ENCODE measurements around the gene DEDD. TPM values are rescaled to one million over a fixed set of nuclear protein-coding genes. Genes with fewer than 3 reads are reported as not detected.
A peak's percentile ranks its signal among the peaks of the same experiment; 100 is the strongest.

Gene DEDD
- total and polyA plus RNA-seq, 10 of the 15 experiments (the other 5 are each of a cell fraction or from before 2014, with no cell fraction given) = 13.6 to 33.9 (median 30.3) TPM

GRCh38 chr1:161153682-161154337, 21.3 kb upstream of the DEDD start, which contains the start of gene UFC1:
TSS of gene UFC1 (plus strand) at chr1:161153978. CDS start at chr1:161153998, 20 bp downstream.
- peak within 1 kb of the TSS; percentile 99 for H3K9ac ChIP-seq (ENCODE audit: control insufficient read depth, insufficient read depth, low read length)
- H3K4me1 ChIP-seq (ENCODE audit: control insufficient read depth, insufficient read depth, low read length) = peaks cover 10% of the 10 kb centered on the region
- H3K79me2 ChIP-seq (ENCODE audit: control insufficient read depth, insufficient read depth, low read length) = peaks cover 16% of the 10 kb centered on the region
- SMC1A ChIA-PET (ENCODE audit: uncharacterized antibody, unreplicated experiment) = interaction anchor here (0.7 to 1.9 kb wide), 8 partner anchors 12 to 156 kb away, joined by 3 to 8 read pairs (median 4); partner anchors contain the start of genes DEDD, PPOX and TOMM40L
- no peaks in the 10 kb centered on the region for H3K9me3 ChIP-seq (replicated peaks; ENCODE audit: control insufficient read depth, insufficient read depth, low read length)
- peaks cover 0 to 6% of the 10 kb centered on the region in 2 experiments for H3K36me3 ChIP-seq (ENCODE audit: control insufficient read depth in 2 of 2, insufficient read depth in 2 of 2, low read length in 1 of 2)
- under 1% methylated on average over 33 of the region's 33 CpGs for WGBS (ENCODE audit: insufficient coverage, insufficient replicate concordance, low lambda C conversion rate, missing lambda C conversion rate)
- FAIRE-seq (peak; percentile 86), DNase-seq (ENCODE audit: low read depth, low spot score) (peak; percentile 83), ATAC-seq (peak; percentile 98)
- H3K4me2 ChIP-seq (ENCODE audit: control insufficient read depth, insufficient read depth) = peak within 1 kb of the TSS; percentile 77
- BruUV-seq (replicated peaks) = TSS peak; percentile 100
- peak within 1 kb of the TSS; percentile 99 for H2AFZ ChIP-seq (ENCODE audit: control insufficient read depth, low read depth, low read length)
- CTCF ChIA-PET = interaction anchor here (0.6 to 4.6 kb wide), 5 partner anchors 11 to 108 kb away, joined by 3 to 38 read pairs (median 3); partner anchors contain the start of genes PPOX and USF1
- H4K20me1 ChIP-seq (ENCODE audit: control insufficient read depth, insufficient read depth) = no peaks in the 10 kb centered on the region
- no peaks in the 10 kb centered on the region for H3K27me3 ChIP-seq (replicated peaks in 1 of 2; ENCODE audit: control insufficient read depth in 2 of 2, insufficient read depth in 2 of 2, low read length in 1 of 2)
- RAD21 ChIA-PET (ENCODE audit: unreplicated experiment) = interaction anchor here (1.3 to 1.6 kb wide), 3 partner anchors 12 to 108 kb away, joined by 4 to 6 read pairs (median 4); partner anchors contain the start of genes PPOX, TOMM40L and USF1
- in situ Hi-C loops (cut with MboI) (no loop called here), intact Hi-C loops (cut with micrococcal nuclease; ENCODE audit: unreplicated experiment) (no loop called here)
- H3K27ac ChIP-seq (ENCODE audit: control insufficient read depth, insufficient read depth) = peak within 1 kb of the TSS; percentile 98
- POLR2A ChIA-PET = interaction anchor here (0.7 to 2.0 kb wide), 11 partner anchors 14 to 470 kb away, joined by 3 to 16 read pairs (median 6); partner anchors contain the start of genes ARHGAP30, DEDD and TOMM40L
- H3K4me3 ChIP-seq = peak within 1 kb of the TSS; percentile 89
- TF ChIP-seq ASH2L (IDR thresholded peaks at IDR 0.05; ENCODE audit: borderline replicate concordance, low read depth) = peak; percentile 59; the same call in 1 of the 2 replicates
- TF ChIP-seq EZH2 (IDR thresholded peaks at IDR 0.05; ENCODE audit: borderline replicate concordance, control insufficient read depth, low read depth, low read length) = no peak
- TF ChIP-seq, protein P1, sequence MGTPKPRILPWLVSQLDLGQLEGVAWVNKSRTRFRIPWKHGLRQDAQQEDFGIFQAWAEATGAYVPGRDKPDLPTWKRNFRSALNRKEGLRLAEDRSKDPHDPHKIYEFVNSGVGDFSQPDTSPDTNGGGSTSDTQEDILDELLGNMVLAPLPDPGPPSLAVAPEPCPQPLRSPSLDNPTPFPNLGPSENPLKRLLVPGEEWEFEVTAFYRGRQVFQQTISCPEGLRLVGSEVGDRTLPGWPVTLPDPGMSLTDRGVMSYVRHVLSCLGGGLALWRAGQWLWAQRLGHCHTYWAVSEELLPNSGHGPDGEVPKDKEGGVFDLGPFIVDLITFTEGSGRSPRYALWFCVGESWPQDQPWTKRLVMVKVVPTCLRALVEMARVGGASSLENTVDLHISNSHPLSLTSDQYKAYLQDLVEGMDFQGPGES (IDR thresholded peaks at IDR 0.05) = no peak
- no peak for TF ChIP-seq SP1 (IDR thresholded peaks at IDR 0.05; ENCODE audit: low read depth, low read length)
- TF ChIP-seq NR2C1 (IDR thresholded peaks at IDR 0.05) = peak; percentile 79
- TF ChIP-seq MYB (IDR thresholded peaks at IDR 0.05; ENCODE audit: borderline replicate concordance, low read depth, low read length) = no peak
- TF ChIP-seq, protein P2, sequence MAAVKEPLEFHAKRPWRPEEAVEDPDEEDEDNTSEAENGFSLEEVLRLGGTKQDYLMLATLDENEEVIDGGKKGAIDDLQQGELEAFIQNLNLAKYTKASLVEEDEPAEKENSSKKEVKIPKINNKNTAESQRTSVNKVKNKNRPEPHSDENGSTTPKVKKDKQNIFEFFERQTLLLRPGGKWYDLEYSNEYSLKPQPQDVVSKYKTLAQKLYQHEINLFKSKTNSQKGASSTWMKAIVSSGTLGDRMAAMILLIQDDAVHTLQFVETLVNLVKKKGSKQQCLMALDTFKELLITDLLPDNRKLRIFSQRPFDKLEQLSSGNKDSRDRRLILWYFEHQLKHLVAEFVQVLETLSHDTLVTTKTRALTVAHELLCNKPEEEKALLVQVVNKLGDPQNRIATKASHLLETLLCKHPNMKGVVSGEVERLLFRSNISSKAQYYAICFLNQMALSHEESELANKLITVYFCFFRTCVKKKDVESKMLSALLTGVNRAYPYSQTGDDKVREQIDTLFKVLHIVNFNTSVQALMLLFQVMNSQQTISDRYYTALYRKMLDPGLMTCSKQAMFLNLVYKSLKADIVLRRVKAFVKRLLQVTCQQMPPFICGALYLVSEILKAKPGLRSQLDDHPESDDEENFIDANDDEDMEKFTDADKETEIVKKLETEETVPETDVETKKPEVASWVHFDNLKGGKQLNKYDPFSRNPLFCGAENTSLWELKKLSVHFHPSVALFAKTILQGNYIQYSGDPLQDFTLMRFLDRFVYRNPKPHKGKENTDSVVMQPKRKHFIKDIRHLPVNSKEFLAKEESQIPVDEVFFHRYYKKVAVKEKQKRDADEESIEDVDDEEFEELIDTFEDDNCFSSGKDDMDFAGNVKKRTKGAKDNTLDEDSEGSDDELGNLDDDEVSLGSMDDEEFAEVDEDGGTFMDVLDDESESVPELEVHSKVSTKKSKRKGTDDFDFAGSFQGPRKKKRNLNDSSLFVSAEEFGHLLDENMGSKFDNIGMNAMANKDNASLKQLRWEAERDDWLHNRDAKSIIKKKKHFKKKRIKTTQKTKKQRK (IDR thresholded peaks at IDR 0.05; ENCODE audit: low read depth, low read length) = no peak
- 0 out of 2 replicates have a peak, but pooled peaks have one; percentile 51 for TF ChIP-seq CHD1 (IDR thresholded peaks at IDR 0.05; ENCODE audit: low read depth, low read length)
- peak; percentile 70; the same call in 1 of the 2 replicates for TF ChIP-seq TARDBP (IDR thresholded peaks at IDR 0.05; ENCODE audit: borderline replicate concordance)
- no peak for TF ChIP-seq ZZZ3 (IDR thresholded peaks at IDR 0.05; ENCODE audit: control insufficient read depth, insufficient read length, low read depth)
- peak; percentile 96 for TF ChIP-seq TAF1 (IDR thresholded peaks at IDR 0.05; ENCODE audit: borderline replicate concordance, low read depth, low read length)
- TF ChIP-seq POLR2A (IDR thresholded peaks at IDR 0.05; ENCODE audit: low read depth, low read length) = peak; percentile 97
- TF ChIP-seq EED (IDR thresholded peaks at IDR 0.05; ENCODE audit: low read depth) = no peak
- no peak; the same call in 1 of the 2 replicates for TF ChIP-seq GATAD2B (conservative IDR thresholded peaks at IDR 0.05; ENCODE audit: low read depth)
- peak; percentile 75 for TF ChIP-seq SIX5 (IDR thresholded peaks at IDR 0.05; ENCODE audit: low read depth, low read length, severe bottlenecking)
- TF ChIP-seq ZNF217 (IDR thresholded peaks at IDR 0.05) = no peak

Data from GM12878 (cell line).